ENCODE data around the gene CCDC134.

The CCDC134 gene

GRCh38 chr22:41787331-41787730 is 13.1 kb upstream of the CCDC134 start:
- DNase-seq = no peak

- DNase-seq = no peak
Measured at GRCh38 chr22:41793871-41794270, 6.6 kb upstream of the CCDC134 start.

GRCh38 chr22:41798736-41799135 is 1.7 kb upstream of the CCDC134 start:
- no peak for DNase-seq

GRCh38 chr22:41799486-41800347 is 762 bp upstream of the CCDC134 start:
- DNase-seq = peak in 1 of 2 donors; percentile 12

GRCh38 chr22:41801147-41801819 is 804 bp downstream of the CCDC134 start:
- no peak for DNase-seq

- no peak for DNase-seq
Measured at GRCh38 chr22:41801886-41802285, 1.4 kb downstream of the CCDC134 start.

- DNase-seq = no peak
Measured at GRCh38 chr22:41805639-41806038, 5.2 kb downstream of the CCDC134 start.

GRCh38 chr22:41808400-41808799 is 7.9 kb downstream of the CCDC134 start:
- DNase-seq = no peak

- DNase-seq = no peak
Measured at GRCh38 chr22:41810022-41810421, 9.5 kb downstream of the CCDC134 start.

GRCh38 chr22:41812805-41813545 is 12.5 kb downstream of the CCDC134 start:
- DNase-seq = no peak

GRCh38 chr22:41813726-41814410 is 13.4 kb downstream of the CCDC134 start:
- no peak for DNase-seq

- no peak for DNase-seq
Measured at GRCh38 chr22:41815716-41816115, 15.2 kb downstream of the CCDC134 start.

- DNase-seq = no peak
Measured at GRCh38 chr22:41816241-41816640, 15.8 kb downstream of the CCDC134 start.

- no peak for DNase-seq
Measured at GRCh38 chr22:41816871-41817270, 16.4 kb downstream of the CCDC134 start.

- DNase-seq = no peak
Measured at GRCh38 chr22:41818011-41818410, 17.5 kb downstream of the CCDC134 start.

- no peak for DNase-seq
Measured at GRCh38 chr22:41818596-41818995, 18.1 kb downstream of the CCDC134 start.

GRCh38 chr22:41819257-41819656 is 18.8 kb downstream of the CCDC134 start:
- DNase-seq = no peak

GRCh38 chr22:41820447-41820846 is 20.0 kb downstream of the CCDC134 start:
- DNase-seq = no peak

- no peak for DNase-seq
Measured at GRCh38 chr22:41821471-41822316, 21.2 kb downstream of the CCDC134 start.

GRCh38 chr22:41822317-41823057 is 22.0 kb downstream of the CCDC134 start:
- peak; percentile 33 to 83 for DNase-seq

GRCh38 chr22:41823797-41824196 is 23.3 kb downstream of the CCDC134 start:
- no peak for DNase-seq
